ENCODE results near the gene RIMS4. TPM values are rescaled to one million over a fixed set of nuclear protein-coding genes. Genes with fewer than 3 reads are reported as not detected.

Gene RIMS4
- total and polyA plus RNA-seq, 2 of the 13 experiments (the other 11 are each of a cell fraction or from before 2014, with no cell fraction given), result 0.01 to 0.07 TPM

DNA sequence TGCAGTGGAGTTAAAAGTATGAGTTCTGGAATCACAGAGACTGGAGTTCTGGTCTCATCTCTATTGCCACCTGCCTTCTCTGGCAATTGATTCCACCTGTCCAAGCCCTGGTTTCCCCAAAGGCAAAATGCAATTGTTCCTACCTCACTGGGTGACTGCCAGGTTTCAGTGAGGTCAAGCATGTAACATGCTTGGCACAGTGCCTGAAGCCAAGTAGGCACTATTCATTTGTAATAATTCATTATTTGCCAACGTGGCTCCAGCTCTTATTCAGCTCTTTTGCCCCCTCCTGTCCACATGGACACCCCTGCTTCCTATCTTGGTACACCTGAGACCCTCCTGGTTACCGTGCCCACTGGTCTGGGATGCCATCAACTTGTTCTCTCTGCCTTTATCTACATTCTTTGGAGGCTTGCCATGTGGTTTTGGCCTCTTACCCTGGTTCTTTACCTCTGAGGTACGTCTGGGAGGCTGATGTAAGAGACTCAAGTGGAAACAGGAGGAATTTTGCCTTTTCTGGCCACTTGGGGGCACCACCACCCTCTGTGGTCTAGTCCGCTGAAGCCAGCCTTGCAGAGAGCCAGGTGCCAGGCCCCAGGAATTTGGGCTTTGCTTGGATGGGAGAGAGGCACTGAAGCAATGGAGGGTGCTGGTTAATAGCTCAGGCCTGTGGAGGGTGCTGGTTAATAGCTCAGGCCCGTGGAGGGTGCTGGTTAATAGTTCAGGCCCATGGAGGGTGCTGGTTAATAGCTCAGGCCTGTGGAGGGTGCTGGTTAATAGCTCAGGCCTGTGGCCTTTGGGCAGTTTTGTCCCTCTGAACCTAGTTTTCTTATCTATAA, 63.0 kb downstream of the RIMS4 start (continued):
- TF ChIP-seq, protein P1, sequence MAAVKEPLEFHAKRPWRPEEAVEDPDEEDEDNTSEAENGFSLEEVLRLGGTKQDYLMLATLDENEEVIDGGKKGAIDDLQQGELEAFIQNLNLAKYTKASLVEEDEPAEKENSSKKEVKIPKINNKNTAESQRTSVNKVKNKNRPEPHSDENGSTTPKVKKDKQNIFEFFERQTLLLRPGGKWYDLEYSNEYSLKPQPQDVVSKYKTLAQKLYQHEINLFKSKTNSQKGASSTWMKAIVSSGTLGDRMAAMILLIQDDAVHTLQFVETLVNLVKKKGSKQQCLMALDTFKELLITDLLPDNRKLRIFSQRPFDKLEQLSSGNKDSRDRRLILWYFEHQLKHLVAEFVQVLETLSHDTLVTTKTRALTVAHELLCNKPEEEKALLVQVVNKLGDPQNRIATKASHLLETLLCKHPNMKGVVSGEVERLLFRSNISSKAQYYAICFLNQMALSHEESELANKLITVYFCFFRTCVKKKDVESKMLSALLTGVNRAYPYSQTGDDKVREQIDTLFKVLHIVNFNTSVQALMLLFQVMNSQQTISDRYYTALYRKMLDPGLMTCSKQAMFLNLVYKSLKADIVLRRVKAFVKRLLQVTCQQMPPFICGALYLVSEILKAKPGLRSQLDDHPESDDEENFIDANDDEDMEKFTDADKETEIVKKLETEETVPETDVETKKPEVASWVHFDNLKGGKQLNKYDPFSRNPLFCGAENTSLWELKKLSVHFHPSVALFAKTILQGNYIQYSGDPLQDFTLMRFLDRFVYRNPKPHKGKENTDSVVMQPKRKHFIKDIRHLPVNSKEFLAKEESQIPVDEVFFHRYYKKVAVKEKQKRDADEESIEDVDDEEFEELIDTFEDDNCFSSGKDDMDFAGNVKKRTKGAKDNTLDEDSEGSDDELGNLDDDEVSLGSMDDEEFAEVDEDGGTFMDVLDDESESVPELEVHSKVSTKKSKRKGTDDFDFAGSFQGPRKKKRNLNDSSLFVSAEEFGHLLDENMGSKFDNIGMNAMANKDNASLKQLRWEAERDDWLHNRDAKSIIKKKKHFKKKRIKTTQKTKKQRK (IDR thresholded peaks at IDR 0.05; ENCODE audit: low read length), result no peak
- no peak for TF ChIP-seq ZNF335 (CRISPR knock-in tag; IDR thresholded peaks at IDR 0.05)
- no peak for TF ChIP-seq MEIS1 (CRISPR knock-in tag; IDR thresholded peaks at IDR 0.05; ENCODE audit: borderline replicate concordance)
- TF ChIP-seq, protein P2, sequence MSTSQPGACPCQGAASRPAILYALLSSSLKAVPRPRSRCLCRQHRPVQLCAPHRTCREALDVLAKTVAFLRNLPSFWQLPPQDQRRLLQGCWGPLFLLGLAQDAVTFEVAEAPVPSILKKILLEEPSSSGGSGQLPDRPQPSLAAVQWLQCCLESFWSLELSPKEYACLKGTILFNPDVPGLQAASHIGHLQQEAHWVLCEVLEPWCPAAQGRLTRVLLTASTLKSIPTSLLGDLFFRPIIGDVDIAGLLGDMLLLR (CRISPR knock-in tag; IDR thresholded peaks at IDR 0.05), result no peak
- no peak for TF ChIP-seq CEBPB (IDR thresholded peaks at IDR 0.05; ENCODE audit: borderline replicate concordance, low read depth, low read length)
- peak; percentile 42; the same call in 1 of the 2 replicates for TF ChIP-seq FOXK1 (CRISPR knock-in tag; IDR thresholded peaks at IDR 0.05; ENCODE audit: borderline replicate concordance, low read depth)
- TF ChIP-seq, protein P3, sequence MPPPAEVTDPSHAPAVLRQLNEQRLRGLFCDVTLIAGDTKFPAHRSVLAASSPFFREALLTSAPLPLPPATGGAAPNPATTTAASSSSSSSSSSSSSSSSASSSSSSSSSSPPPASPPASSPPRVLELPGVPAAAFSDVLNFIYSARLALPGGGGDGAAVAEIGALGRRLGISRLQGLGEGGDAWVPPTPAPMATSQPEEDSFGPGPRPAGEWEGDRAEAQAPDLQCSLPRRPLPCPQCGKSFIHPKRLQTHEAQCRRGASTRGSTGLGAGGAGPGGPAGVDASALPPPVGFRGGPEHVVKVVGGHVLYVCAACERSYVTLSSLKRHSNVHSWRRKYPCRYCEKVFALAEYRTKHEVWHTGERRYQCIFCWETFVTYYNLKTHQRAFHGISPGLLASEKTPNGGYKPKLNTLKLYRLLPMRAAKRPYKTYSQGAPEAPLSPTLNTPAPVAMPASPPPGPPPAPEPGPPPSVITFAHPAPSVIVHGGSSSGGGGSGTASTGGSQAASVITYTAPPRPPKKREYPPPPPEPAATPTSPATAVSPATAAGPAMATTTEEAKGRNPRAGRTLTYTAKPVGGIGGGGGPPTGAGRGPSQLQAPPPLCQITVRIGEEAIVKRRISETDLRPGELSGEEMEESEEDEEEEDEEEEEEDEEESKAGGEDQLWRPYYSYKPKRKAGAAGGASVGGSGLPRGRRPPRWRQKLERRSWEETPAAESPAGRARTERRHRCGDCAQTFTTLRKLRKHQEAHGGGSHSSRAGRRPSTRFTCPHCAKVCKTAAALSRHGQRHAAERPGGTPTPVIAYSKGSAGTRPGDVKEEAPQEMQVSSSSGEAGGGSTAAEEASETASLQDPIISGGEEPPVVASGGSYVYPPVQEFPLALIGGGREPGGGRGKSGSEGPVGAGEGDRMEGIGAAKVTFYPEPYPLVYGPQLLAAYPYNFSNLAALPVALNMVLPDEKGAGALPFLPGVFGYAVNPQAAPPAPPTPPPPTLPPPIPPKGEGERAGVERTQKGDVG (CRISPR knock-in tag; IDR thresholded peaks at IDR 0.05; ENCODE audit: borderline replicate concordance), result no peak
- TF ChIP-seq PHF21A (CRISPR knock-in tag; IDR thresholded peaks at IDR 0.05), result no peak
- TF ChIP-seq, protein P4, sequence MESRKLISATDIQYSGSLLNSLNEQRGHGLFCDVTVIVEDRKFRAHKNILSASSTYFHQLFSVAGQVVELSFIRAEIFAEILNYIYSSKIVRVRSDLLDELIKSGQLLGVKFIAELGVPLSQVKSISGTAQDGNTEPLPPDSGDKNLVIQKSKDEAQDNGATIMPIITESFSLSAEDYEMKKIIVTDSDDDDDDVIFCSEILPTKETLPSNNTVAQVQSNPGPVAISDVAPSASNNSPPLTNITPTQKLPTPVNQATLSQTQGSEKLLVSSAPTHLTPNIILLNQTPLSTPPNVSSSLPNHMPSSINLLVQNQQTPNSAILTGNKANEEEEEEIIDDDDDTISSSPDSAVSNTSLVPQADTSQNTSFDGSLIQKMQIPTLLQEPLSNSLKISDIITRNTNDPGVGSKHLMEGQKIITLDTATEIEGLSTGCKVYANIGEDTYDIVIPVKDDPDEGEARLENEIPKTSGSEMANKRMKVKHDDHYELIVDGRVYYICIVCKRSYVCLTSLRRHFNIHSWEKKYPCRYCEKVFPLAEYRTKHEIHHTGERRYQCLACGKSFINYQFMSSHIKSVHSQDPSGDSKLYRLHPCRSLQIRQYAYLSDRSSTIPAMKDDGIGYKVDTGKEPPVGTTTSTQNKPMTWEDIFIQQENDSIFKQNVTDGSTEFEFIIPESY (CRISPR knock-in tag; IDR thresholded peaks at IDR 0.05), result peak; percentile 61
- TF ChIP-seq RXRA (CRISPR knock-in tag; IDR thresholded peaks at IDR 0.05), result no peak
- no peak for TF ChIP-seq MAFG (CRISPR knock-in tag; IDR thresholded peaks at IDR 0.05)
